Caco-2 (cell line): ENCODE results near the gene OR2M5. TPM values are rescaled to one million over a fixed set of nuclear protein-coding genes. Genes with fewer than 3 reads are reported as not detected.

Experiments
- BruUV-seq: library from RNA; stranded (reverse); fragments of 400-500 nt; replicated peaks from 2 replicates; lab custom pipeline; 2021; lab: Mats Ljungman, UMichigan
- CTCF ChIA-PET: fragments of 300-600 bp; sonication (Branson Sonifier 250); formaldehyde crosslinking; loops from one replicate; lab custom pipeline; 2022; ENCODE audit warnings: antibody characterized with exemption; lab: Charles Lee
- POLR2A ChIA-PET: fragments of 300-600 bp; sonication (Branson Sonifier 250); formaldehyde crosslinking; loops from one replicate; lab custom pipeline; 2022; ENCODE audit warnings: antibody characterized with exemption; lab: Charles Lee
- DNase-seq, 2 experiments: peaks; one replicate each; pipeline versions ENCODE4 v3.0.0 to v3.0.0-alpha.2; 2020 to 2022
- H3K27me3 ChIP-seq: replicated peaks from 2 replicates; pipeline ENCODE4 v1.6.0; 2011; ENCODE audit warnings: low read length; ENCODE audit not compliant: control insufficient read depth, insufficient read depth
- H3K36me3 ChIP-seq: 2 replicates; pipeline ENCODE4 v1.5.1; 2011; ENCODE audit warnings: low read length; ENCODE audit not compliant: control insufficient read depth, insufficient read depth
- H3K4me1 ChIP-seq: fragments of 250-450 bp; sonication (Bioruptor Pico); 2 replicates; pipeline ENCODE4 v1.5.1; 2020; ENCODE audit warnings: mild to moderate bottlenecking
- H3K4me3 ChIP-seq: 2 replicates; pipeline ENCODE4 v1.5.1; 2011; ENCODE audit warnings: low read depth, mild to moderate bottlenecking, control low read depth, low read length
- H3K9me3 ChIP-seq: fragments of 250-450 bp; sonication (Bioruptor Pico); 2 replicates; pipeline ENCODE4 v1.5.1; 2020; ENCODE audit warnings: mild to moderate bottlenecking, moderate library complexity
- H3K27ac Mint-ChIP-seq: one replicate; pipeline ENCODE4 v1.8.0; 2022; ENCODE audit warnings: mixed read lengths; ENCODE audit not compliant: unreplicated experiment
- H3K27me3 Mint-ChIP-seq: one replicate; pipeline ENCODE4 v1.8.0; 2022; ENCODE audit warnings: mixed read lengths; ENCODE audit not compliant: insufficient read depth, unreplicated experiment
- H3K36me3 Mint-ChIP-seq: one replicate; pipeline ENCODE4 v1.8.0; 2022; ENCODE audit warnings: mild to moderate bottlenecking, mixed read lengths; ENCODE audit not compliant: insufficient read depth, unreplicated experiment
- H3K4me1 Mint-ChIP-seq: one replicate; pipeline ENCODE4 v1.8.0; 2022; ENCODE audit warnings: low read depth, mixed read lengths; ENCODE audit not compliant: unreplicated experiment
- H3K4me3 Mint-ChIP-seq: one replicate; pipeline ENCODE4 v1.8.0; 2022; ENCODE audit warnings: mild to moderate bottlenecking, moderate library complexity, mixed read lengths; ENCODE audit not compliant: unreplicated experiment
- H3K9me3 Mint-ChIP-seq: one replicate; pipeline ENCODE4 v1.8.0; 2022; ENCODE audit warnings: mixed read lengths; ENCODE audit not compliant: unreplicated experiment
- intact Hi-C: fragments of 100-400 bp; cut with micrococcal nuclease; formaldehyde crosslinking; loops from one replicate; pipeline ENCODE4 v1.10.0; 2022; ENCODE audit not compliant: unreplicated experiment
- total RNA-seq: library from RNA; stranded (reverse); gene quantifications from 2 replicates; pipeline ENCODE4 v1.2.3, GENCODE V29; 2022
- TF ChIP-seq, protein P1 (sequence below), 2 experiments: fragments of 200-600 bp in 1 of 2; IDR thresholded peaks; 1 replicate in 1 of 2; 2 replicates in 1 of 2; pipeline versions ENCODE4 v1.5.1 to v1.8.0; 2011 to 2022; ENCODE audit warnings: antibody characterized with exemption in 1 of 2, control low read depth in 1 of 2, inconsistent platforms in 1 of 2, low read depth in 1 of 2, low read length in 1 of 2, mild to moderate bottlenecking in 1 of 2, moderate library complexity in 1 of 2; ENCODE audit not compliant: insufficient read depth in 1 of 2, severe bottlenecking in 1 of 2, unreplicated experiment in 1 of 2

The OR2M5 gene
- total RNA-seq, 1 experiment from 2014 or later = not detected

DNA sequence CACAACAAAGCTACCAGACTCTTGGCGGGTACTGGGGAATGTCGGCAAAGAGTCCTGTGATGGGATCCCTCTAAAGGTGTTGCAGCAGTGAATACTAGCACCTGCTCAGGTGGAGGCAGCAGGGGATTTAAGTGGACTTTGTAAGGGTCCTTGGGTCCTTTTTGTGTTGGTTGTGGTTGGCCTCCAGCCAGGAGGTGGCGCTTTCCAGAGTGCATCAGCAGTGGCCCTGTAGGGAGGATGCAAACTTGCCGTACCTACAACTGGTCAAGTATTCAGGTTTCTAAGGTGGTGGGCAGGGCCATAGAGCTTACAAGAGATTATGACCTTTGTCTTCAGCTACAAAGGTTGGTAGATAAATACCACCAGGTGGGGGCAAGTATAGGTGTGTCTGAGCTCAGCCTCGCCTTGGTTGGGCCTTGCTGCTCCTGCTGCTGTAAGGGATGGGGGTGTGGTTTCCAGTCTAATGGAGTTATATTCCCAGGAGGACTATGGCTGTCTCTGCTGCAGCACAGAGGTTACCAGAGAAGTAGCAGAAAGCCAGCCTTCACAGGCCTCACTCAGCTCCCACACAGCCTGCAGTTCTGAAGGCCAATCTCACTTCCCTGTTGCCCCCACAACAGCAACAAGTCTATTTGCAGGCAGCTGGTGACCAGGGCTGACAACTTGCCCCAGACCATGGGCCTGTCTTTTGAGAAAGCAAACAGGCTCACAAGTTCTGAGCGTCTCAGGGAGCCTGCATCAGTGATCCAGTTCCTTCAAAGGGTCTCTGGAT lies 7.3 kb downstream of the OR2M5 start:
- intact Hi-C loops = no loop called here
- Mint-ChIP-seq H3K4me1 (no peaks in the 10 kb centered on the region), H3K36me3 (no peaks in the 10 kb centered on the region)

DNA sequence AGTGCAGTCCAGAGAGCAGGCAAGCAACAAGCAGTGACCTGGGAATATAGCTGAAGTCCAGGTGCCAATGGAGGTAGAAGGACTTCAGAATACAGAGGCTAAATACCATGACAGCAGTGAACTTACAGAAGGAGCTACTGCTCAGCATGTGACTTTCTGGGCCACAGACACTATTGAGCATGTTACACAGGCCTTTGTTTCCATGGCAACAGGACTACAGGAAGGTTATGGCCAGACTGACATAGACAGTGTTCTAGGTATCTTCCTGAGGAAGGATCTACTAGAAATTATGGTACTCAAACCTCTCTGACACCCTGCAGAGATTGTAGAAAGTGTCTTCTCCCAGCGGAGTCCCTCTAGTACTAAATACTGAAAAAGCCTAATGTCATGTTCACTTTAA lies 11.0 kb downstream of the OR2M5 start:
- Histone ChIP-seq H3K4me3 (no peak overlapping the region), H3K27me3 (no peaks in the 10 kb centered on the region), H3K9me3 (no peaks in the 10 kb centered on the region), H3K4me1 (no peaks in the 10 kb centered on the region), H3K36me3 (no peaks in the 10 kb centered on the region)
- H3K4me1 Mint-ChIP-seq = no peaks in the 10 kb centered on the region
- BruUV-seq = no TSS peak
- POLR2A ChIA-PET = no interaction called here
- TF ChIP-seq, protein P1, sequence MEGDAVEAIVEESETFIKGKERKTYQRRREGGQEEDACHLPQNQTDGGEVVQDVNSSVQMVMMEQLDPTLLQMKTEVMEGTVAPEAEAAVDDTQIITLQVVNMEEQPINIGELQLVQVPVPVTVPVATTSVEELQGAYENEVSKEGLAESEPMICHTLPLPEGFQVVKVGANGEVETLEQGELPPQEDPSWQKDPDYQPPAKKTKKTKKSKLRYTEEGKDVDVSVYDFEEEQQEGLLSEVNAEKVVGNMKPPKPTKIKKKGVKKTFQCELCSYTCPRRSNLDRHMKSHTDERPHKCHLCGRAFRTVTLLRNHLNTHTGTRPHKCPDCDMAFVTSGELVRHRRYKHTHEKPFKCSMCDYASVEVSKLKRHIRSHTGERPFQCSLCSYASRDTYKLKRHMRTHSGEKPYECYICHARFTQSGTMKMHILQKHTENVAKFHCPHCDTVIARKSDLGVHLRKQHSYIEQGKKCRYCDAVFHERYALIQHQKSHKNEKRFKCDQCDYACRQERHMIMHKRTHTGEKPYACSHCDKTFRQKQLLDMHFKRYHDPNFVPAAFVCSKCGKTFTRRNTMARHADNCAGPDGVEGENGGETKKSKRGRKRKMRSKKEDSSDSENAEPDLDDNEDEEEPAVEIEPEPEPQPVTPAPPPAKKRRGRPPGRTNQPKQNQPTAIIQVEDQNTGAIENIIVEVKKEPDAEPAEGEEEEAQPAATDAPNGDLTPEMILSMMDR (IDR thresholded peaks at IDR 0.05; ENCODE audit: insufficient read depth in 1 of 2, low read depth in 1 of 2, low read length in 1 of 2, severe bottlenecking in 1 of 2, unreplicated experiment in 1 of 2) = no peak
- H3K36me3 Mint-ChIP-seq = no peaks in the 10 kb centered on the region
- intact Hi-C loops = no loop called here
- H3K27ac Mint-ChIP-seq = no peak overlapping the region
- H3K4me3 Mint-ChIP-seq = no peak overlapping the region
- CTCF ChIA-PET = no interaction called here
- no peak for DNase-seq
- peaks cover 11% of the 10 kb centered on the region for H3K9me3 Mint-ChIP-seq
- H3K27me3 Mint-ChIP-seq = no peaks in the 10 kb centered on the region

More for the DNA sequence above, 7.3 kb downstream of the OR2M5 start:
- H3K9me3 ChIP-seq = no peaks in the 10 kb centered on the region
- H3K4me1 ChIP-seq = no peaks in the 10 kb centered on the region
- no peak for DNase-seq
- no peak overlapping the region for H3K4me3 Mint-ChIP-seq
- no peaks in the 10 kb centered on the region for H3K27me3 ChIP-seq
- H3K9me3 Mint-ChIP-seq = peaks cover 22% of the 10 kb centered on the region
- H3K36me3 ChIP-seq = no peaks in the 10 kb centered on the region
- H3K4me3 ChIP-seq = no peak overlapping the region
- no TSS peak for BruUV-seq
- H3K27me3 Mint-ChIP-seq = no peaks in the 10 kb centered on the region
- H3K27ac Mint-ChIP-seq = no peak overlapping the region
- ChIA-PET POLR2A (no interaction called here), CTCF (no interaction called here)
- TF ChIP-seq, protein P1 (IDR thresholded peaks at IDR 0.05; ENCODE audit: insufficient read depth in 1 of 2, low read depth in 1 of 2, low read length in 1 of 2, severe bottlenecking in 1 of 2, unreplicated experiment in 1 of 2) = no peak

DNA sequence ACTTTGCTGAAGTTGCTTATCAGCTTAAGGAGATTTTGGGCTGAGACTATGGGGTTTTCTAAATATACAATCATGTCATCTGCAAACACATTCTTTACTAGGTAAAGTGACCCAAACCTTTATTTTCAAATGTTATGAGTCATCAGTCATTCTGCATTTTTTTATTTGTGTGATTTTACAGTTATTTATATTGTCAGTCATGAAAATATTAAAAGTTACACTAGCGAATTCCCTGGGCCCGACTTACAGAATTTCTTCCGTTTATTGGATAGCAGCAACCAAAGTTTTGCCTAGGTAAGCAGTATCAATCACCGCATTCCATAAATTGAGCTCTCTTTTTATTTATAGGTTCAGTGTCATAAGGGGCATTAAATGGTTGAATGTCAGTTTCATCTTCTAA lies 13.8 kb downstream of the OR2M5 start:
- H3K4me1 ChIP-seq = no peaks in the 10 kb centered on the region
- TF ChIP-seq, protein P1 (IDR thresholded peaks at IDR 0.05; ENCODE audit: insufficient read depth in 1 of 2, low read depth in 1 of 2, low read length in 1 of 2, severe bottlenecking in 1 of 2, unreplicated experiment in 1 of 2) = no peak
- H3K36me3 ChIP-seq = no peaks in the 10 kb centered on the region
- ChIA-PET CTCF (no interaction called here), POLR2A (no interaction called here)
- Mint-ChIP-seq H3K4me3 (no peak overlapping the region), H3K4me1 (no peaks in the 10 kb centered on the region), H3K27ac (no peak overlapping the region), H3K27me3 (no peaks in the 10 kb centered on the region), H3K36me3 (no peaks in the 10 kb centered on the region), H3K9me3 (no peaks in the 10 kb centered on the region)
- intact Hi-C loops = no loop called here
- DNase-seq = no peak
- no peaks in the 10 kb centered on the region for H3K27me3 ChIP-seq
- BruUV-seq = no TSS peak
- H3K4me3 ChIP-seq = no peak overlapping the region
- peaks cover 3% of the 10 kb centered on the region; the same call in 1 of the 2 replicates for H3K9me3 ChIP-seq
